Measurements from ENCODE around the gene ITIH5. TPM values are rescaled to one million over a fixed set of nuclear protein-coding genes. Genes with fewer than 3 reads are reported as not detected.

Gene ITIH5
- total RNA-seq, 1 donor from 2014 or later: 8.4 TPM

- intact Hi-C loops (cut with DNase I): no loop called here
- DNase-seq (ENCODE audit: low spot score): no peak
These were observed 132.9 kb downstream of the ITIH5 start for GRCh38 chr10:7533657-7534479.

GRCh38 chr10:7532723-7533498, 133.9 kb downstream of the ITIH5 start:
- intact Hi-C loops (cut with DNase I): no loop called here
- DNase-seq (ENCODE audit: low spot score): no peak

- intact Hi-C loops (cut with DNase I): loop anchor here (5.0 to 10.0 kb wide), 2 partner anchors 93 to 1775 kb away; no protein-coding TSS in a partner anchor
- DNase-seq (ENCODE audit: low spot score): no peak
These were observed 137.1 kb downstream of the ITIH5 start for GRCh38 chr10:7529638-7530037.

GRCh38 chr10:7527468-7527867, 139.3 kb downstream of the ITIH5 start:
- intact Hi-C loops (cut with DNase I): loop anchor here (5.0 to 10.0 kb wide), 2 partner anchors 95 to 1777 kb away; no protein-coding TSS in a partner anchor
- no peak for DNase-seq (ENCODE audit: low spot score)

- DNase-seq (ENCODE audit: low spot score): no peak
- intact Hi-C loops (cut with DNase I): loop anchor here (5.0 to 10.0 kb wide), 2 partner anchors 96 to 1779 kb away; no protein-coding TSS in a partner anchor
These were observed 140.8 kb downstream of the ITIH5 start for GRCh38 chr10:7526017-7526400.

- no peak for DNase-seq (ENCODE audit: low spot score)
- intact Hi-C loops (cut with DNase I): loop anchor here (1.0 to 10.0 kb wide), 3 partner anchors 97 to 1779 kb away; no protein-coding TSS in a partner anchor
These were observed 141.3 kb downstream of the ITIH5 start for GRCh38 chr10:7525314-7526016.

GRCh38 chr10:7523656-7524055, 143.1 kb downstream of the ITIH5 start:
- intact Hi-C loops (cut with DNase I): loop anchor here (10.0 kb wide), 1 partner anchor 1781 kb away; no protein-coding TSS in a partner anchor
- DNase-seq (ENCODE audit: low spot score): no peak

GRCh38 chr10:7520507-7521485, 146.0 kb downstream of the ITIH5 start:
- intact Hi-C loops (cut with DNase I): loop anchor here (10.0 kb wide), 1 partner anchor 1784 kb away; no protein-coding TSS in a partner anchor
- no peak for DNase-seq (ENCODE audit: low spot score)

GRCh38 chr10:7519351-7519750, 147.4 kb downstream of the ITIH5 start:
- DNase-seq (ENCODE audit: low spot score): no peak
- intact Hi-C loops (cut with DNase I): no loop called here

GRCh38 chr10:7518693-7519092, 148.1 kb downstream of the ITIH5 start:
- DNase-seq (ENCODE audit: low spot score): no peak
- intact Hi-C loops (cut with DNase I): no loop called here

GRCh38 chr10:7515439-7515838, 151.3 kb downstream of the ITIH5 start:
- intact Hi-C loops (cut with DNase I): no loop called here
- DNase-seq (ENCODE audit: low spot score): no peak

- intact Hi-C loops (cut with DNase I): no loop called here
These were observed 152.8 kb downstream of the ITIH5 start for GRCh38 chr10:7513936-7514335.

GRCh38 chr10:7513455-7513854, 153.3 kb downstream of the ITIH5 start:
- intact Hi-C loops (cut with DNase I): no loop called here
- no peak for DNase-seq (ENCODE audit: low spot score)

More at GRCh38 chr10:7513936-7514335, 152.8 kb downstream of the ITIH5 start:
- DNase-seq (ENCODE audit: low spot score): no peak

GRCh38 chr10:7512487-7512886, 154.3 kb downstream of the ITIH5 start:
- intact Hi-C loops (cut with DNase I): no loop called here

GRCh38 chr10:7511612-7512011, 155.2 kb downstream of the ITIH5 start:
- intact Hi-C loops (cut with DNase I): no loop called here
- no peak for DNase-seq (ENCODE audit: low spot score)

More at GRCh38 chr10:7512487-7512886, 154.3 kb downstream of the ITIH5 start:
- no peak for DNase-seq (ENCODE audit: low spot score)
